ENCODE measurements around the gene GRIK5.

GRIK5 gene

GRCh38 chr19:42095142-42095813 lies 25.3 kb upstream of the GRIK5 start:
- DNase-seq: no peak

- DNase-seq: no peak
These were observed 23.9 kb upstream of the GRIK5 start for GRCh38 chr19:42093926-42094325.

GRCh38 chr19:42093505-42093904 lies 23.5 kb upstream of the GRIK5 start:
- DNase-seq: no peak

DNA sequence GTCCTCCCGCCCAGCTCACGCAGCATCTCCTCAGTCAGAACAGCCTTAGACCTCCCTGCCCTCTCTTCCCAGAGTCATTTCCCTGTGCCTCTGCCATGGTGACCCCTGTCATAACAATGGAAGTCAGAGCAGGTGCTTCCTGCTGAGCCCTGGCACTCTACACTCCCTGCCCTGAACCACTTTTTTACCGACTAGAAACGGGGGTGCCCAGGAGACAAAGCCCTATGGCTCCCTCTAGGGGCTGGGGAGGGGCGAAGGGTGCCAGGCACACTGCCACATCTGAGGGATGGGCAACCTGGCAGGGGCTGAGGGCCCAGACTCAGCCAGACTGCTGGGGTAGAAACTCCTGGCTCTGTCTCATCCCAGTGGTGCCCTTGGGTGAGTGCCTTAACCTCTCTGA lies 22.3 kb upstream of the GRIK5 start:
- no peak for DNase-seq

- no peak for DNase-seq
These were observed 21.7 kb upstream of the GRIK5 start for GRCh38 chr19:42091742-42092141.

- DNase-seq: no peak
These were observed 21.3 kb upstream of the GRIK5 start for GRCh38 chr19:42091300-42091699.

GRCh38 chr19:42090672-42091071 lies 20.7 kb upstream of the GRIK5 start:
- no peak for DNase-seq

DNA sequence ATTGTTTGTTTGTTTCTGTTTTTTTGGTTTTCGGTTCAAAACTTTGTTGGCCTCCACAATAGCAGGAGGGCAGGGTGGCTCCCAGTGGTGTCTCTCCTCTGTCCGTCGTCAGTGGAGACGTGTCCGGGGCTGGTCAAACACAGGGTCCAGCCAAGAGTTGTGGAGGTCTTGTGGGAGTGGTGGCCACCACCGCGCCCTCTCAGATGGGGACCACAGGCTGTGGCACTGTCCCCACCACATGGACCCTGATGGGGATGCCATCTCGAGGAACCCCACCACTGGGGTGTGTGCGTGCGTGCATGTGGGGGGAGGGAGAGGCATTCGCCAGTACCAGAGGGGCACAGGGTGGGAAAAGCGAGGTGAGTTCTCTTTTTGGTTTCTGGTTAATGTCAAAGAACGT lies 19.8 kb upstream of the GRIK5 start:
- no peak for DNase-seq

DNA sequence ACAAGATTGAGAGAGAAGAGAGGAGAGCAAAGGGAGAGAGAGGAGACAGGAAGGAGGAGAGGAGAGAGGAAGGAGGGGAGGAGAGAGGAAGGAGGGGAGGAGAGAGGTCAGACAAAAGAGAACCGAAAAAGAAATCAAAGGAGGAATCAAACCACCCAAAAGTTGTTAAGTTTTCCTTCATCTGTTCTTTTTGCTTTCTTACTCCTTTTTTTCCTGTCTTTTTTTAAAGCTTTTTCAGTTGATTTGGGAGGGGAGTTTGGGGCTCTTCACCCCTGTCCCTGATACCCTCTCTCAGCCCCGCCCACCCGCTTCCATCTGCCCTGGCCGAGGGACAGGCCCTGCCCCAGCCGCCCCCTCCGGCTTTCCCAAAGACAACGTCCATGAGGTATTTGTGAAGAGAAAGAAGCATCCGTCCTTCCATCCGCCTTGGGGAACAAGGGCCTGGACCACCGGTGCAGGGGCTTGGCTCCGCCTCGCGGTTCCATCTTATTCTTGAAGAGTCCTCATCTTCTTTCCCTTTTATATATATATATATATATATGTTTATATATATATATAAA lies 19.3 kb upstream of the GRIK5 start:
- no peak for DNase-seq

- no peak for DNase-seq
These were observed 18.6 kb upstream of the GRIK5 start for GRCh38 chr19:42088471-42089190.

- no peak for DNase-seq
These were observed 17.0 kb upstream of the GRIK5 start for GRCh38 chr19:42086770-42087550.

GRCh38 chr19:42086188-42086736 lies 16.3 kb upstream of the GRIK5 start:
- no peak for DNase-seq

DNA sequence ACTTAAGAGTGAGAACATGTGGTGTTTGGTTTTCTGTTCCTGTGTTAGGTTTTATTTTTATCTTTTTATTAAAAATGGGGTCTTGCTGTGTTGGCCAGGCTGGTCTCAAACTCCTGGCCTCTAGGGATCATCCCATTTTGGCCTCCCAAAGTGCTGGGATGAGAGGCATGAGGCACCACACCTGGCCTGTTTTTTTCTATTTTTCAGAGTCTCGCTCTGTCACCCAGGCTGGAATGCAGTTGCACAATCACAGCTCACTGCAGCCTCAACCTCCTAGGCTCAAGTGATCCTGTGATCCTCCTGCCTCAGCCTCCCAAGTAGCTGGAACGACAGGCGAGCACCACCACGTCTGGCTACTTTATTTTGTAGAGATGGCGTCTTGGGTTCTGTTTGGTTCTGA lies 13.5 kb upstream of the GRIK5 start:
- no peak for DNase-seq

DNA sequence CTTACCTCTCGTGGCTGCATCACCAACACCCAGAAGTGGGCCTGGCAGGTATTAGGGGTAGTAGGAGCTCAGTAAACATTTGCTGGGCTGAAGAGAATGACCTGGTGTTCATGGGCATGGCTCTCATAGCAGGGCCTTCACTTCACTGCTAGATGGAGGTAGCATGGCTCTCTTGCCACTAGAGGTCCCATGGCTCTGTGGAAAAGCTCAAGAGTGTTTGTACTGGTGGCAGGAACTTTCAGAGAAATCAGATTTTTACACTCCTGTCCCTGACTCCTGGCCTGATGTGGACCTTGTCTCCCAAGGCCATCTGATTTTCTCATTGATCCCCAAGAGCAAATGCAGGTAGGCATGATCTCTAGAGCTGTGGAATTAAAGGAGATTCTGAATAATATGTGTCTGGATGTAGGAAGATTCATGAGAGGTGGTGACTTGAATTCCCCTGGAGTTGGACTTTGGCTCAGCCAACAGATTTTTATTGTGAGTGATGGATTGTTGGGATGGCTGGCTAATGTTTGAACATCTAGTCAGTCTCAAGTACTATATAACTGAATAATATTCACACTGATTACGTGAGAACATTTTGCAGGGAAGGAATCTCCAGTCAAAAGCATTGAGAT lies 11.7 kb upstream of the GRIK5 start:
- DNase-seq: no peak

DNA sequence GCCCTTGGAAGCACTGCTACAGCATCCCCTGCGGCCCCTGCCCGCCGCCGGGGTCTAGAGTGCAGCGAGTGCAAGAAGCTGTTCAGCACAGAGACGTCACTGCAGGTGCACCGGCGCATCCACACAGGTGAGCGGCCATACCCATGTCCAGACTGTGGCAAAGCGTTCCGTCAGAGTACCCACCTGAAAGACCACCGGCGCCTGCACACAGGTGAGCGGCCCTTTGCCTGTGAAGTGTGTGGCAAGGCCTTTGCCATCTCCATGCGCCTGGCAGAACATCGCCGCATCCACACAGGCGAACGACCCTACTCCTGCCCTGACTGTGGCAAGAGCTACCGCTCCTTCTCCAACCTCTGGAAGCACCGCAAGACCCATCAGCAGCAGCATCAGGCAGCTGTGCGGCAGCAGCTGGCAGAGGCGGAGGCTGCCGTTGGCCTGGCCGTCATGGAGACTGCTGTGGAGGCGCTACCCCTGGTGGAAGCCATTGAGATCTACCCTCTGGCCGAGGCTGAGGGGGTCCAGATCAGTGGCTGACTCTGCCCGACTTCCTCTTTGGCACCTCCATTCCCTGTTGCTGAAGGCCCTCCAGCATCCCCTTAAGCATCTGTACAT lies 10.9 kb upstream of the GRIK5 start:
- DNase-seq: no peak

- no peak for DNase-seq
These were observed 10.1 kb upstream of the GRIK5 start for GRCh38 chr19:42079886-42080763.

DNA sequence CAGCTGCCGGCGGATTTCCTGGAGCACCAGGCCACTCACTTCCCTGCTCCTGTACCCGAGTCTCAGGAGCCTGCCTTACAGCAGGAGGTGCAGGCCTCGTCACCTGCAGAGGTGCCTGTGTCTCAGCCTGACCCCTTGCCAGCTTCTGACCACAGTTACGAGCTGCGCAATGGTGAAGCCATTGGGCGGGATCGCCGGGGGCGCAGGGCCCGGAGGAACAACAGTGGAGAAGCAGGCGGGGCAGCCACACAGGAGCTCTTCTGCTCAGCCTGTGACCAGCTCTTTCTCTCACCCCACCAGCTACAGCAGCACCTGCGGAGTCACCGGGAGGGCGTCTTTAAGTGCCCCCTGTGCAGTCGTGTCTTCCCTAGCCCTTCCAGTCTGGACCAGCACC lies 9.3 kb upstream of the GRIK5 start:
- no peak for DNase-seq

DNA sequence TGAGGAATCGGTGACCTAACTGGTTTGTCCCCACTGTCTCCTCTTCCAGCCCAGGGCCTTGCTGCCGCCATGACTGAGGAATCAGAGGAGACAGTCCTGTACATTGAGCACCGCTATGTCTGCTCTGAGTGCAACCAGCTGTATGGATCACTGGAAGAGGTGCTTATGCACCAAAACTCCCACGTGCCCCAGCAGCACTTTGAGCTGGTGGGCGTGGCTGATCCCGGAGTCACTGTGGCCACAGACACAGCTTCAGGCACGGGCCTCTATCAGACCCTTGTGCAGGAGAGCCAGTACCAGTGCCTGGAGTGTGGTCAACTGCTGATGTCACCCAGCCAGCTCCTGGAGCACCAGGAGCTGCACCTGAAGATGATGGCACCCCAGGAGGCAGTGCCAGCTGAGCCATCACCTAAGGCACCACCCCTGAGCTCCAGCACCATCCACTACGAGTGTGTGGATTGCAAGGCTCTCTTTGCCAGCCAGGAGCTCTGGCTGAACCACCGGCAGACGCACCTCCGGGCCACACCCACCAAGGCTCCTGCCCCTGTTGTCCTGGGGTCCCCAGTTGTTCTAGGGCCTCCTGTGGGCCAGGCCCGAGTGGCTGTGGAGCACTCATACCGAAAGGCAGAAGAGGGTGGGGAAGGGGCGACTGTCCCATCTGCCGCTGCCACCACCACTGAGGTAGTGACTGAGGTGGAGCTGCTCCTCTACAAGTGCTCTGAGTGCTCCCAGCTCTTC lies 8.7 kb upstream of the GRIK5 start:
- DNase-seq: no peak

DNA sequence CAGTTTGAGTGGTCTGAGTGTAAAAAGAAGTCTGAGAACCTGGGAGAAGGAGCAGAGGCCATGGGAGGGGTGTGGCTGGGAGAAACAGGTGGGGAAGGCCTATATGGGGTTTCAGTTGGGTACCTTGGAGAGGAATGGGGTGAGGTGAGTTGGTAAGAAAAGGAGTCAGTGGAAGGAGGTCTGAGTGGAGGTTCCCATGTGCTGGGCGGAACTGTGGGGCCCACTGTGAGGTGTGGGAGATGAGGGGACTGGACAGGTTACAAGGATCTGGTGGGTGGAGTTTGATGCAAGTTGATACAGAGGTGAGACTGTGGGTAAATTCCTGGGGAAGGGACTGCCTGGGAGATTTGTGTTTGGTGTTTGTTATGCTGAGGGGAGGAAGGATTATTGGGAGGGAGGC lies 8.1 kb upstream of the GRIK5 start:
- no peak for DNase-seq

GRCh38 chr19:42076380-42076944 lies 6.5 kb upstream of the GRIK5 start:
- DNase-seq: no peak

Data from KG1 (cell line).